T47D (cell line): Measurements from ENCODE around the gene NHSL2.

Experiments used
- DNase-seq, 2 experiments: peaks; one replicate each; pipeline versions ENCODE4 v3.0.0 to v3.0.0-alpha.2; 2011 to 2012; ENCODE audit warnings: low read depth in 1 of 2, low spot score in 1 of 2
- JUND ChIP-seq: IDR thresholded peaks from 2 replicates; pipeline ENCODE4 v1.6.1; 2012; ENCODE audit warnings: low read depth
- in situ Hi-C: cut with HindIII; loops from 2 replicates; pipeline ENCODE4 v1.10.0; 2016; ENCODE audit warnings: low sequenced_read_pairs, low pct_unique_long_range_greater_than_20kb

Gene NHSL2

GRCh38 chrX:72089254-72089653, 178.6 kb downstream of the NHSL2 start:
- in situ Hi-C loops = no loop called here
- DNase-seq = no peak
- no peak for TF ChIP-seq JUND

GRCh38 chrX:72094894-72095293, 184.2 kb downstream of the NHSL2 start:
- DNase-seq = no peak
- in situ Hi-C loops = no loop called here
- TF ChIP-seq JUND = no peak

- DNase-seq = no peak
- no peak for TF ChIP-seq JUND
- in situ Hi-C loops = no loop called here
These were observed 184.7 kb downstream of the NHSL2 start for GRCh38 chrX:72095370-72095769.

GRCh38 chrX:72097098-72097497, 186.5 kb downstream of the NHSL2 start:
- in situ Hi-C loops = no loop called here
- no peak for TF ChIP-seq JUND
- no peak for DNase-seq

GRCh38 chrX:72100051-72100755, 189.6 kb downstream of the NHSL2 start:
- in situ Hi-C loops = no loop called here
- no peak for DNase-seq
- TF ChIP-seq JUND = no peak

- in situ Hi-C loops = no loop called here
- no peak for TF ChIP-seq JUND
- no peak for DNase-seq
These were observed 190.2 kb downstream of the NHSL2 start for GRCh38 chrX:72100824-72101351.

- in situ Hi-C loops = no loop called here
- no peak for TF ChIP-seq JUND
- DNase-seq = no peak
These were observed 191.0 kb downstream of the NHSL2 start for GRCh38 chrX:72101597-72102037.

GRCh38 chrX:72102126-72102525, 191.5 kb downstream of the NHSL2 start:
- TF ChIP-seq JUND = no peak
- in situ Hi-C loops = no loop called here
- no peak for DNase-seq

GRCh38 chrX:72102760-72103159, 192.1 kb downstream of the NHSL2 start:
- in situ Hi-C loops = no loop called here
- no peak for TF ChIP-seq JUND
- no peak for DNase-seq

GRCh38 chrX:72105436-72105835, 194.8 kb downstream of the NHSL2 start:
- DNase-seq = no peak
- TF ChIP-seq JUND = no peak
- in situ Hi-C loops = no loop called here

- no peak for TF ChIP-seq JUND
- in situ Hi-C loops = no loop called here
- DNase-seq = no peak
These were observed 196.7 kb downstream of the NHSL2 start for GRCh38 chrX:72107320-72107719.

GRCh38 chrX:72107841-72108595, 197.4 kb downstream of the NHSL2 start:
- DNase-seq = no peak

GRCh38 chrX:72108666-72109065, 198.0 kb downstream of the NHSL2 start:
- no peak for DNase-seq
- in situ Hi-C loops = no loop called here
- no peak for TF ChIP-seq JUND

More at GRCh38 chrX:72107841-72108595, 197.4 kb downstream of the NHSL2 start:
- in situ Hi-C loops = no loop called here
- TF ChIP-seq JUND = no peak
